Endodermal cell (in vitro differentiated cells): Measurements from ENCODE around the gene STXBP6. TPM values are rescaled to one million over a fixed set of nuclear protein-coding genes. Genes with fewer than 3 reads are reported as not detected.
"Not testable (repeated sequence)": the region's sequence is repeated elsewhere in the genome, so short reads cannot be mapped to it uniquely, and the experiment has no call there.

Source experiments
- DNase-seq: peaks from one replicate; pipeline ENCODE4 v3.0.0-alpha.2; 2017
- H3K27ac ChIP-seq: 2 replicates; pipeline ENCODE4 v1.5.1; 2013; ENCODE audit warnings: mild to moderate bottlenecking, low read depth, low read length, moderate library complexity
- H3K27me3 ChIP-seq: 2 replicates; pipeline ENCODE4 v1.6.1; 2013; ENCODE audit warnings: mild to moderate bottlenecking, low read length, moderate library complexity; ENCODE audit not compliant: insufficient read depth, control insufficient read depth, poor library complexity, severe bottlenecking
- H3K36me3 ChIP-seq: 2 replicates; pipeline ENCODE4 v1.7.0; 2013; ENCODE audit warnings: mild to moderate bottlenecking, low read length, moderate library complexity; ENCODE audit not compliant: control insufficient read depth, insufficient read depth
- H3K4me1 ChIP-seq: one replicate; pipeline ENCODE4 v1.7.0; 2013; ENCODE audit warnings: low read length; ENCODE audit not compliant: control insufficient read depth, insufficient read depth
- H3K4me3 ChIP-seq: 2 replicates; pipeline ENCODE4 v1.5.1; 2013; ENCODE audit warnings: mild to moderate bottlenecking, low read length, moderate library complexity
- H3K9ac ChIP-seq: 2 replicates; pipeline ENCODE4 v1.6.1; 2013; ENCODE audit warnings: mild to moderate bottlenecking, low read length, moderate library complexity; ENCODE audit not compliant: poor library complexity, severe bottlenecking; ENCODE audit errors: extremely low read depth
- H3K9me3 ChIP-seq: 2 replicates; pipeline ENCODE4 v1.6.1; 2013; ENCODE audit warnings: mild to moderate bottlenecking, low read length, moderate library complexity; ENCODE audit not compliant: control insufficient read depth
- H3K27ac Mint-ChIP-seq: 2 replicates; pipeline ENCODE4 v1.8.0; 2020; ENCODE audit warnings: mixed read lengths
- H3K27me3 Mint-ChIP-seq: 2 replicates; pipeline ENCODE4 v1.8.0; 2021; ENCODE audit warnings: mild to moderate bottlenecking, mixed read lengths; ENCODE audit not compliant: insufficient read depth
- H3K36me3 Mint-ChIP-seq: 2 replicates; pipeline ENCODE4 v1.8.0; 2020; ENCODE audit warnings: low read depth, mixed read lengths
- H3K4me1 Mint-ChIP-seq: 2 replicates; pipeline ENCODE4 v1.8.0; 2020; ENCODE audit warnings: mixed read lengths
- H3K4me3 Mint-ChIP-seq: 2 replicates; pipeline ENCODE4 v1.8.0; 2020; ENCODE audit warnings: mild to moderate bottlenecking, moderate library complexity, mixed read lengths
- H3K9me3 Mint-ChIP-seq: 2 replicates; pipeline ENCODE4 v1.8.0; 2020; ENCODE audit warnings: mild to moderate bottlenecking, mixed read lengths
- WGBS, 2 experiments: methylation state at CpG; one replicate each; pipeline versions ENCODE4 v1.1.5 to v1.1.7; 2013; ENCODE audit warnings: missing lambda C conversion rate in 2 of 2, mixed read lengths in 1 of 2; ENCODE audit not compliant: insufficient coverage in 1 of 2, insufficient read length in 1 of 2; 5-methylcytosine and 5-hydroxymethylcytosine counted together
- total RNA-seq, 2 donors: library from RNA; stranded (reverse); fragmentation: NEBNext Ultra II Directional in 1 of 2; extraction: Animal tissue kit (Norgen Biotek cat#: 25700) in 1 of 2; gene quantifications; 2 replicates in 1 of 2; 3 replicates in 1 of 2; pipeline ENCODE4 v1.2.1, GENCODE V29; 2021
- TF ChIP-seq, protein P1 (sequence below): fragments of 200-600 bp; sonication (generic); conservative IDR thresholded peaks from 2 replicates; pipeline ENCODE4 v1.5.0; 2021; ENCODE audit warnings: antibody characterized with exemption, mild to moderate bottlenecking

The STXBP6 gene
- total RNA-seq, 2 donors from 2014 or later: 0.64 to 1.5 TPM

- Mint-ChIP-seq H3K4me1 (peaks cover 25% of the 10 kb centered on the region), H3K36me3 (no peaks in the 10 kb centered on the region), H3K27me3 (no peaks in the 10 kb centered on the region), H3K27ac (peak overlapping the region; percentile 53), H3K9me3 (no peaks in the 10 kb centered on the region), H3K4me3 (no peak overlapping the region)
- H3K27me3 ChIP-seq: no peaks in the 10 kb centered on the region
- peak overlapping the region; percentile 11 for H3K9ac ChIP-seq
- WGBS, 2 experiments: 89% methylated on average over 3 of the region's 3 CpGs; no CpG with 5 or more reads in 1 of the 2 experiments
- peak overlapping the region; percentile 39 for H3K27ac ChIP-seq
- H3K4me3 ChIP-seq: peak overlapping the region; percentile 20
- peaks cover 14% of the 10 kb centered on the region for H3K4me1 ChIP-seq
- no peak for DNase-seq
- H3K9me3 ChIP-seq: no peaks in the 10 kb centered on the region
- TF ChIP-seq, protein P1, sequence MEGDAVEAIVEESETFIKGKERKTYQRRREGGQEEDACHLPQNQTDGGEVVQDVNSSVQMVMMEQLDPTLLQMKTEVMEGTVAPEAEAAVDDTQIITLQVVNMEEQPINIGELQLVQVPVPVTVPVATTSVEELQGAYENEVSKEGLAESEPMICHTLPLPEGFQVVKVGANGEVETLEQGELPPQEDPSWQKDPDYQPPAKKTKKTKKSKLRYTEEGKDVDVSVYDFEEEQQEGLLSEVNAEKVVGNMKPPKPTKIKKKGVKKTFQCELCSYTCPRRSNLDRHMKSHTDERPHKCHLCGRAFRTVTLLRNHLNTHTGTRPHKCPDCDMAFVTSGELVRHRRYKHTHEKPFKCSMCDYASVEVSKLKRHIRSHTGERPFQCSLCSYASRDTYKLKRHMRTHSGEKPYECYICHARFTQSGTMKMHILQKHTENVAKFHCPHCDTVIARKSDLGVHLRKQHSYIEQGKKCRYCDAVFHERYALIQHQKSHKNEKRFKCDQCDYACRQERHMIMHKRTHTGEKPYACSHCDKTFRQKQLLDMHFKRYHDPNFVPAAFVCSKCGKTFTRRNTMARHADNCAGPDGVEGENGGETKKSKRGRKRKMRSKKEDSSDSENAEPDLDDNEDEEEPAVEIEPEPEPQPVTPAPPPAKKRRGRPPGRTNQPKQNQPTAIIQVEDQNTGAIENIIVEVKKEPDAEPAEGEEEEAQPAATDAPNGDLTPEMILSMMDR: no peak
- no peaks in the 10 kb centered on the region for H3K36me3 ChIP-seq
Measured at GRCh38 chr14:24839617-24840203, 210.2 kb downstream of the STXBP6 start.

GRCh38 chr14:24838945-24839616 is 210.9 kb downstream of the STXBP6 start:
- Histone ChIP-seq H3K9ac (peak overlapping the region; percentile 11), H3K4me1 (peaks cover 14% of the 10 kb centered on the region), H3K27me3 (no peaks in the 10 kb centered on the region), H3K36me3 (no peaks in the 10 kb centered on the region), H3K27ac (peak overlapping the region; percentile 39), H3K9me3 (no peaks in the 10 kb centered on the region), H3K4me3 (peak overlapping the region; percentile 20)
- no peak for DNase-seq
- H3K4me1 Mint-ChIP-seq: peaks cover 25% of the 10 kb centered on the region
- H3K4me3 Mint-ChIP-seq: no peak overlapping the region
- no peak overlapping the region for H3K27ac Mint-ChIP-seq
- WGBS, 2 experiments: 82 to 89% methylated on average over 1 to 4 of the region's 4 CpGs
- H3K9me3 Mint-ChIP-seq: no peaks in the 10 kb centered on the region
- no peaks in the 10 kb centered on the region for H3K36me3 Mint-ChIP-seq
- TF ChIP-seq, protein P1: no peak
- no peaks in the 10 kb centered on the region for H3K27me3 Mint-ChIP-seq

DNA sequence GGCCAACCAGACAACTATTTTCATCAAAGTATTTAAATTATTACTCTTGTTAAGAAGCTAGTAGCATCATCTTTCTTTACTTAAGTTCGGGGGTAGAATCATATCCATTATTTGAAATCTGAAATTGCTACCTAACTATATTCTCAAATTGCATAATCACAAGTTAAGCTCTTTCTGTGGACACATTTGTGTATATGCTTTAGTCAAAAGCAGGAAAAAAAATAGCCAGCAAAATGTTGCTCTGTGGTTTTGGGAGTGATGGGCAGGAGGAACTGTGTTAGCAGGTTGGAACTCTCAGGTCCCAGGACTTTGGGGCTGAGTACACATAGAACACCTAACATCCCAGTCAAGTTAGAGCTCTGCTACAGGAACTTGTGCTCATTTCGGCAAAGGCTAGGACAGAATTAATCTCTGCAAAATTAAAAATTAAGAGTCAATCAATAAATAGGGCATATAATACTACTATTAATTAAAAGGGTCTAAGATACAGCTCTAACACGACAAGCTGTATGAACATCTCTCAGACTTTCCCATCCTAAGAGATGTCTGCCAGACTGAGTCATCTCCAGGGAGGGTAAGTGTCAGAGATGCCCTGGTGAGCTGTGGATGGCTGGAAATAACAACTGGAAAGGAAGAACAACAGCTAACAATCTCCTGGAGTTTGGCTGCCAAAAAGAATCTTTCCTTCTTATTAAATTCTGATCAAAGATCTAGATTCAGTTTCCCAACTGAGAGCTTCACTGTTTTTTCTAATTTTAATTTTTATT is 212.5 kb downstream of the STXBP6 start:
- no peaks in the 10 kb centered on the region for H3K27me3 Mint-ChIP-seq
- no peak overlapping the region for H3K4me3 Mint-ChIP-seq
- peak; percentile 52 for DNase-seq
- H3K9me3 Mint-ChIP-seq: no peaks in the 10 kb centered on the region
- Histone ChIP-seq H3K9me3 (no peaks in the 10 kb centered on the region), H3K4me1 (peaks cover 6% of the 10 kb centered on the region), H3K36me3 (no peaks in the 10 kb centered on the region), H3K4me3 (no peak overlapping the region), H3K9ac (no peak overlapping the region), H3K27me3 (peaks cover 7% of the 10 kb centered on the region), H3K27ac (no peak overlapping the region)
- TF ChIP-seq, protein P1: no peak
- no peaks in the 10 kb centered on the region for H3K36me3 Mint-ChIP-seq
- WGBS, 2 experiments: 87 to 100% methylated on average over 1 to 3 of the region's 3 CpGs
- no peak overlapping the region for H3K27ac Mint-ChIP-seq
- H3K4me1 Mint-ChIP-seq: peaks cover 22% of the 10 kb centered on the region

DNA sequence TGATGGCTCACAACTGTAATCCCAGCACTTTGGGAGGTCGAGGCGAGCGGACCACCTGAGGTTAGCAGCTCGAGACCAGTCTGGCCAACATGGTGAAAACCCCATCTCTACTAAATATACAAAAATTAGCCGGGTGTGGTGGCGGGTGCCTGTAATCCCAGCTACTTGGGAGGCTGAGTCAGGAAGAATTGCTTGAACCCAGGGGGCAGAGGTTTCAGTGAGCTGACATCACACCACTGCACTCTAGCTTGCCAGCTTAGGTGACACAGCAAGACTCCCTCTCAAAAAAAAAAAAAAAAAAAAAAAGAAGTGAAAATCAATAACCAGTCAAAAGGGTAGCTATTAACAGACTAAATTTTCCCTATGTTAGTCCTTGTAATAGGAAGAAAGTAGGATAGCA is 213.6 kb downstream of the STXBP6 start:
- not testable (repeated sequence) for DNase-seq, H3K9me3 ChIP-seq, H3K9me3 Mint-ChIP-seq, H3K27ac ChIP-seq, H3K4me3 Mint-ChIP-seq, H3K4me1 ChIP-seq, H3K27me3 Mint-ChIP-seq, H3K36me3 ChIP-seq, H3K4me3 ChIP-seq, H3K36me3 Mint-ChIP-seq, H3K9ac ChIP-seq, H3K27ac Mint-ChIP-seq
- WGBS, 2 experiments: 86 to 98% methylated on average over 6 of the region's 6 CpGs
- peaks cover 22% of the 10 kb centered on the region for H3K4me1 Mint-ChIP-seq
- peaks cover 18% of the 10 kb centered on the region for H3K27me3 ChIP-seq
